RWPE2 (cell line): ENCODE data around the gene DACH1.

Experiments used
- ATAC-seq: fragments of 200-7000 bp; cut with Tn5 transposase; 3 replicates; pipeline ENCODE4 v1.9.1; 2021; ENCODE audit warnings: low read depth
- DNase-seq: peaks from one replicate; pipeline ENCODE4 v3.0.0-alpha.2; 2020; ENCODE audit warnings: low spot score
- H3K27ac ChIP-seq: fragments of 450-650 bp; 2 replicates; pipeline ENCODE4 v1.5.1; 2017; ENCODE audit warnings: mild to moderate bottlenecking; ENCODE audit not compliant: poor library complexity, severe bottlenecking
- H3K27me3 ChIP-seq: fragments of 250-450 bp; sonication (Bioruptor Pico); 2 replicates; pipeline ENCODE4 v1.5.1; 2021; ENCODE audit warnings: mild to moderate bottlenecking, moderate library complexity; ENCODE audit not compliant: insufficient read depth, poor library complexity, severe bottlenecking
- H3K36me3 ChIP-seq: fragments of 250-450 bp; sonication (Bioruptor Pico); 2 replicates; pipeline ENCODE4 v1.5.1; 2020; ENCODE audit warnings: low read depth, mild to moderate bottlenecking, moderate library complexity
- H3K4me1 ChIP-seq: fragments of 250-450 bp; sonication (Bioruptor Pico); 2 replicates; pipeline ENCODE4 v1.5.1; 2021; ENCODE audit warnings: mild to moderate bottlenecking, moderate library complexity; ENCODE audit not compliant: insufficient read depth, poor library complexity, severe bottlenecking
- H3K4me3 ChIP-seq: fragments of 250-450 bp; sonication (Bioruptor Pico); 2 replicates; pipeline ENCODE4 v1.5.1; 2021; ENCODE audit warnings: mild to moderate bottlenecking, moderate library complexity; ENCODE audit not compliant: severe bottlenecking
- H3K9me3 ChIP-seq: fragments of 250-450 bp; sonication (Bioruptor Pico); 2 replicates; pipeline ENCODE4 v1.5.1; 2021; ENCODE audit warnings: mild to moderate bottlenecking, moderate library complexity; ENCODE audit not compliant: severe bottlenecking
- TF ChIP-seq, protein P1 (sequence below): fragments of 450-650 bp; IDR thresholded peaks from one replicate; pipeline ENCODE4 v1.5.1; 2017; ENCODE audit warnings: mild to moderate bottlenecking, moderate library complexity; ENCODE audit not compliant: poor library complexity, severe bottlenecking

The DACH1 gene

GRCh38 chr13:71454509-71454908 lies 412.5 kb downstream of the DACH1 start:
- TF ChIP-seq, protein P1, sequence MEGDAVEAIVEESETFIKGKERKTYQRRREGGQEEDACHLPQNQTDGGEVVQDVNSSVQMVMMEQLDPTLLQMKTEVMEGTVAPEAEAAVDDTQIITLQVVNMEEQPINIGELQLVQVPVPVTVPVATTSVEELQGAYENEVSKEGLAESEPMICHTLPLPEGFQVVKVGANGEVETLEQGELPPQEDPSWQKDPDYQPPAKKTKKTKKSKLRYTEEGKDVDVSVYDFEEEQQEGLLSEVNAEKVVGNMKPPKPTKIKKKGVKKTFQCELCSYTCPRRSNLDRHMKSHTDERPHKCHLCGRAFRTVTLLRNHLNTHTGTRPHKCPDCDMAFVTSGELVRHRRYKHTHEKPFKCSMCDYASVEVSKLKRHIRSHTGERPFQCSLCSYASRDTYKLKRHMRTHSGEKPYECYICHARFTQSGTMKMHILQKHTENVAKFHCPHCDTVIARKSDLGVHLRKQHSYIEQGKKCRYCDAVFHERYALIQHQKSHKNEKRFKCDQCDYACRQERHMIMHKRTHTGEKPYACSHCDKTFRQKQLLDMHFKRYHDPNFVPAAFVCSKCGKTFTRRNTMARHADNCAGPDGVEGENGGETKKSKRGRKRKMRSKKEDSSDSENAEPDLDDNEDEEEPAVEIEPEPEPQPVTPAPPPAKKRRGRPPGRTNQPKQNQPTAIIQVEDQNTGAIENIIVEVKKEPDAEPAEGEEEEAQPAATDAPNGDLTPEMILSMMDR: no peak
- DNase-seq (no peak), ATAC-seq (no peak)
- no peaks in the 10 kb centered on the region; the same call in 1 of the 2 replicates for H3K36me3 ChIP-seq
- H3K27me3 ChIP-seq: no peaks in the 10 kb centered on the region
- H3K4me3 ChIP-seq: no peak overlapping the region
- H3K27ac ChIP-seq: no peak overlapping the region
- H3K4me1 ChIP-seq: no peaks in the 10 kb centered on the region
- no peaks in the 10 kb centered on the region for H3K9me3 ChIP-seq

- DNase-seq (no peak), ATAC-seq (no peak)
- TF ChIP-seq, protein P1: no peak
- no peaks in the 10 kb centered on the region for H3K4me1 ChIP-seq
- H3K27me3 ChIP-seq: no peaks in the 10 kb centered on the region
- H3K27ac ChIP-seq: no peak overlapping the region
- H3K36me3 ChIP-seq: no peaks in the 10 kb centered on the region
- H3K4me3 ChIP-seq: no peak overlapping the region
- no peaks in the 10 kb centered on the region for H3K9me3 ChIP-seq
These were observed 418.8 kb downstream of the DACH1 start for GRCh38 chr13:71448080-71448630.

GRCh38 chr13:71437704-71438103 lies 429.3 kb downstream of the DACH1 start:
- no peak overlapping the region for H3K4me3 ChIP-seq
- ATAC-seq (no peak), DNase-seq (no peak)
- TF ChIP-seq, protein P1: no peak
- H3K36me3 ChIP-seq: no peaks in the 10 kb centered on the region
- no peaks in the 10 kb centered on the region for H3K27me3 ChIP-seq
- H3K27ac ChIP-seq: no peak overlapping the region
- H3K4me1 ChIP-seq: no peaks in the 10 kb centered on the region
- no peaks in the 10 kb centered on the region for H3K9me3 ChIP-seq

GRCh38 chr13:71430681-71431080 lies 436.3 kb downstream of the DACH1 start:
- Histone ChIP-seq H3K36me3 (no peaks in the 10 kb centered on the region), H3K9me3 (no peaks in the 10 kb centered on the region), H3K27ac (no peak overlapping the region), H3K27me3 (no peaks in the 10 kb centered on the region), H3K4me1 (no peaks in the 10 kb centered on the region), H3K4me3 (no peak overlapping the region)
- TF ChIP-seq, protein P1: no peak
- DNase-seq (no peak), ATAC-seq (no peak)

- ATAC-seq (no peak), DNase-seq (no peak)
- Histone ChIP-seq H3K9me3 (no peaks in the 10 kb centered on the region), H3K27ac (no peak overlapping the region), H3K4me3 (no peak overlapping the region), H3K4me1 (peaks cover 4% of the 10 kb centered on the region), H3K27me3 (no peaks in the 10 kb centered on the region), H3K36me3 (no peaks in the 10 kb centered on the region)
- TF ChIP-seq, protein P1: no peak
These were observed 449.8 kb downstream of the DACH1 start for GRCh38 chr13:71417205-71417604.
